Muscle of leg (tissue), 16 donors: ENCODE data around the gene NAA38. TPM values are rescaled to one million over a fixed set of nuclear protein-coding genes. Genes with fewer than 3 reads are reported as not detected.
A peak's percentile ranks its signal among the peaks of the same experiment; 100 is the strongest.

Source experiments
- DNase-seq: peaks from one replicate; pipeline ENCODE4 v3.0.0; 2013
- H3K27ac ChIP-seq: one replicate; pipeline ENCODE4 v1.5.1; 2013; ENCODE audit warnings: mild to moderate bottlenecking, low read length, control low read depth
- H3K27me3 ChIP-seq: one replicate; pipeline ENCODE4 v1.6.1; 2013; ENCODE audit warnings: low read length; ENCODE audit not compliant: control insufficient read depth, insufficient read depth
- H3K36me3 ChIP-seq: one replicate; pipeline ENCODE4 v1.6.1; 2013; ENCODE audit warnings: low read length; ENCODE audit not compliant: control insufficient read depth, insufficient read depth
- H3K4me1 ChIP-seq: one replicate; pipeline ENCODE4 v1.6.1; 2013; ENCODE audit warnings: low read length; ENCODE audit not compliant: control insufficient read depth, insufficient read depth
- H3K4me3 ChIP-seq: one replicate; pipeline ENCODE4 v1.5.1; 2013; ENCODE audit warnings: low read length, control low read depth
- H3K9me3 ChIP-seq: replicated peaks from 2 replicates; pipeline ENCODE4 v1.6.1; 2013; ENCODE audit warnings: low read depth, low read length; ENCODE audit not compliant: control insufficient read depth
- WGBS: methylation state at CpG from one replicate; pipeline ENCODE4 v1.1.5; 2013; ENCODE audit warnings: missing lambda C conversion rate; ENCODE audit not compliant: insufficient coverage; 5-methylcytosine and 5-hydroxymethylcytosine counted together
- long read RNA-seq, 11 donors: transcript quantifications; one replicate each; lab custom pipeline, GENCODE V29; 2026
- polyA plus RNA-seq, 8 donors: library from polyadenylated mRNA; unstranded; fragments of 120-200 nt; gene quantifications; one replicate each; pipeline versions ENCODE4 v1.2.1 to v1.2.3, GENCODE V29; 2013; ENCODE audit warnings: inconsistent platforms in 1 of 8, low replicate concordance in 1 of 8; ENCODE audit not compliant: insufficient read length in 8 of 8, insufficient read depth in 1 of 8
- total RNA-seq: library from RNA; stranded (reverse); fragments of 120-200 nt; gene quantifications from one replicate; pipeline ENCODE4 v1.2.4, GENCODE V29; 2013

The NAA38 gene
- total RNA-seq = 97.7 TPM
- 10 to 100 TPM; 44.6 to 65.7 (median 54.2) TPM for polyA plus RNA-seq
- long read RNA-seq, donor 1, transcript NAA38-205 (3 exons, 852 nt) = minor isoform, 10 of 72 reads
- long read RNA-seq, donor 1, transcript NAA38-201 (2 exons, 999 nt) = major isoform, 21 of 72 reads
- long read RNA-seq, donor 1, partial matches to known transcripts = 39 of 72 reads
- long read RNA-seq, donor 1, other reads (novel, unspliced or antisense) = 0 of 72 reads
- long read RNA-seq, donor 2, partial matches to known transcripts = 0 of 8 reads
- long read RNA-seq, donor 2, other reads (novel, unspliced or antisense) = 0 of 8 reads
- long read RNA-seq, donor 3, transcript NAA38-201 (2 exons, 999 nt) = minor isoform, 19 of 99 reads
- long read RNA-seq, donor 3, transcript NAA38-205 (3 exons, 852 nt) = major isoform, 20 of 99 reads
- long read RNA-seq, donor 3, partial matches to known transcripts = 50 of 99 reads
- long read RNA-seq, donor 3, other reads (novel, unspliced or antisense) = 7 of 99 reads
- long read RNA-seq, donor 4, transcript NAA38-205 (3 exons, 852 nt) = minor isoform, 13 of 45 reads
- long read RNA-seq, donor 4, transcript NAA38-201 (2 exons, 999 nt) = major isoform, 24 of 45 reads
- long read RNA-seq, donor 4, transcript NAA38-206 (2 exons, 424 nt) = minor isoform, 7 of 45 reads
- long read RNA-seq, donor 4, partial matches to known transcripts = 0 of 45 reads
- long read RNA-seq, donor 4, other reads (novel, unspliced or antisense) = 0 of 45 reads
- long read RNA-seq, donor 5, transcript NAA38-201 (2 exons, 999 nt) = major isoform, 58 of 289 reads
- long read RNA-seq, donor 5, transcript NAA38-206 (2 exons, 424 nt) = minor isoform, 10 of 289 reads
- long read RNA-seq, donor 5, transcript NAA38-205 (3 exons, 852 nt) = minor isoform, 42 of 289 reads
- long read RNA-seq, donor 5, partial matches to known transcripts = 117 of 289 reads
- long read RNA-seq, donor 5, other reads (novel, unspliced or antisense) = 59 of 289 reads
- long read RNA-seq, donor 6, transcript NAA38-201 (2 exons, 999 nt) = major isoform, 50 of 192 reads
- long read RNA-seq, donor 6, transcript NAA38-205 (3 exons, 852 nt) = minor isoform, 41 of 192 reads
- long read RNA-seq, donor 6, transcript NAA38-206 (2 exons, 424 nt) = minor isoform, 14 of 192 reads
- long read RNA-seq, donor 6, partial matches to known transcripts = 41 of 192 reads
- long read RNA-seq, donor 6, other reads (novel, unspliced or antisense) = 43 of 192 reads
- long read RNA-seq, donor 7, transcript NAA38-205 (3 exons, 852 nt) = minor isoform, 34 of 115 reads
- long read RNA-seq, donor 7, transcript NAA38-206 (2 exons, 424 nt) = minor isoform, 14 of 115 reads
- long read RNA-seq, donor 7, transcript NAA38-201 (2 exons, 999 nt) = major isoform, 49 of 115 reads
- long read RNA-seq, donor 7, partial matches to known transcripts = 0 of 115 reads
- long read RNA-seq, donor 7, other reads (novel, unspliced or antisense) = 15 of 115 reads
- long read RNA-seq, donor 8, transcript NAA38-206 (2 exons, 424 nt) = minor isoform, 5 of 131 reads
- long read RNA-seq, donor 8, transcript NAA38-201 (2 exons, 999 nt) = minor isoform, 15 of 131 reads
- long read RNA-seq, donor 8, transcript NAA38-205 (3 exons, 852 nt) = major isoform, 17 of 131 reads
- long read RNA-seq, donor 8, partial matches to known transcripts = 50 of 131 reads
- long read RNA-seq, donor 8, other reads (novel, unspliced or antisense) = 42 of 131 reads
- long read RNA-seq, donor 9, transcript NAA38-201 (2 exons, 999 nt) = minor isoform, 21 of 68 reads
- long read RNA-seq, donor 9, transcript NAA38-206 (2 exons, 424 nt) = minor isoform, 8 of 68 reads
- long read RNA-seq, donor 9, transcript NAA38-205 (3 exons, 852 nt) = major isoform, 27 of 68 reads
- long read RNA-seq, donor 9, partial matches to known transcripts = 5 of 68 reads
- long read RNA-seq, donor 9, other reads (novel, unspliced or antisense) = 7 of 68 reads
- long read RNA-seq, donor 10, transcript NAA38-205 (3 exons, 852 nt) = minor isoform, 19 of 65 reads
- long read RNA-seq, donor 10, transcript NAA38-201 (2 exons, 999 nt) = major isoform, 29 of 65 reads
- long read RNA-seq, donor 10, partial matches to known transcripts = 0 of 65 reads
- long read RNA-seq, donor 10, other reads (novel, unspliced or antisense) = 13 of 65 reads
- long read RNA-seq, donor 11, transcript NAA38-206 (2 exons, 424 nt) = minor isoform, 7 of 76 reads
- long read RNA-seq, donor 11, transcript NAA38-205 (3 exons, 852 nt) = minor isoform, 22 of 76 reads
- long read RNA-seq, donor 11, transcript NAA38-201 (2 exons, 999 nt) = major isoform, 42 of 76 reads
- long read RNA-seq, donor 11, partial matches to known transcripts = 5 of 76 reads
- long read RNA-seq, donor 11, other reads (novel, unspliced or antisense) = 0 of 76 reads

GRCh38 chr17:7856811-7857712, at the start of gene NAA38:
Gene NAA38 (minus strand): TSS chr17:7857559. CDS start chr17:7857463, 96 bp downstream.
- Histone ChIP-seq H3K36me3 (peaks cover 33% of the 10 kb centered on the region), H3K9me3 (no peaks in the 10 kb centered on the region), H3K4me3 (peak within 1 kb of the TSS; percentile 83), H3K4me1 (peaks cover 45% of the 10 kb centered on the region), H3K27ac (peak within 1 kb of the TSS; percentile 99), H3K27me3 (no peaks in the 10 kb centered on the region)
- WGBS = under 1% methylated on average over 64 of the region's 64 CpGs
- peak; percentile 100 for DNase-seq

GRCh38 chr17:7903154-7904103, 46.1 kb upstream of the NAA38 start:
- Histone ChIP-seq H3K27me3 (no peaks in the 10 kb centered on the region), H3K9me3 (no peaks in the 10 kb centered on the region), H3K4me3 (no peak overlapping the region), H3K4me1 (no peaks in the 10 kb centered on the region), H3K36me3 (peaks cover 94% of the 10 kb centered on the region), H3K27ac (no peak overlapping the region)
- WGBS = 55% methylated on average over 17 of the region's 22 CpGs
- DNase-seq = no peak

- peaks cover 86% of the 10 kb centered on the region for H3K36me3 ChIP-seq
- DNase-seq = peak; percentile 80
- H3K4me3 ChIP-seq = no peak overlapping the region
- H3K4me1 ChIP-seq = peaks cover 13% of the 10 kb centered on the region
- no peak overlapping the region for H3K27ac ChIP-seq
- 44% methylated on average over 4 of the region's 6 CpGs for WGBS
- no peaks in the 10 kb centered on the region for H3K27me3 ChIP-seq
- no peaks in the 10 kb centered on the region for H3K9me3 ChIP-seq
Measured at GRCh38 chr17:7897773-7898172, 40.4 kb upstream of the NAA38 start.

- H3K36me3 ChIP-seq = peaks cover 81% of the 10 kb centered on the region
- H3K4me1 ChIP-seq = peaks cover 17% of the 10 kb centered on the region
- 82% methylated on average over 12 of the region's 13 CpGs for WGBS
Measured at GRCh38 chr17:7897090-7897489, 39.7 kb upstream of the NAA38 start.

GRCh38 chr17:7894866-7895265, 37.5 kb upstream of the NAA38 start:
- no peak for DNase-seq
- 95% methylated on average over 3 of the region's 8 CpGs for WGBS
- Histone ChIP-seq H3K27me3 (peaks cover 2% of the 10 kb centered on the region), H3K4me1 (peaks cover 34% of the 10 kb centered on the region), H3K9me3 (no peaks in the 10 kb centered on the region), H3K27ac (no peak overlapping the region), H3K4me3 (no peak overlapping the region), H3K36me3 (peaks cover 83% of the 10 kb centered on the region)

More at GRCh38 chr17:7897090-7897489, 39.7 kb upstream of the NAA38 start:
- Histone ChIP-seq H3K4me3 (no peak overlapping the region), H3K9me3 (no peaks in the 10 kb centered on the region), H3K27me3 (no peaks in the 10 kb centered on the region), H3K27ac (no peak overlapping the region)
- no peak for DNase-seq

GRCh38 chr17:7894226-7894625, 36.9 kb upstream of the NAA38 start:
- H3K9me3 ChIP-seq = no peaks in the 10 kb centered on the region
- H3K27me3 ChIP-seq = peaks cover 2% of the 10 kb centered on the region
- peaks cover 40% of the 10 kb centered on the region for H3K4me1 ChIP-seq
- no peak overlapping the region for H3K27ac ChIP-seq
- DNase-seq = no peak
- no CpG with 5 or more reads among the region's 9 CpGs for WGBS
- H3K4me3 ChIP-seq = no peak overlapping the region
- H3K36me3 ChIP-seq = peaks cover 78% of the 10 kb centered on the region

- H3K27ac ChIP-seq = no peak overlapping the region
- H3K4me3 ChIP-seq = no peak overlapping the region
- peaks cover 2% of the 10 kb centered on the region for H3K27me3 ChIP-seq
- H3K36me3 ChIP-seq = peaks cover 69% of the 10 kb centered on the region
- WGBS = 56% methylated on average over 3 of the region's 15 CpGs
- peaks cover 49% of the 10 kb centered on the region for H3K4me1 ChIP-seq
- peak; percentile 74 for DNase-seq
- no peaks in the 10 kb centered on the region for H3K9me3 ChIP-seq
Measured at GRCh38 chr17:7893187-7893880, 36.0 kb upstream of the NAA38 start.
